ENCODE data around the gene NDUFS8. TPM values are rescaled to one million over a fixed set of nuclear protein-coding genes. Genes with fewer than 3 reads are reported as not detected.

NDUFS8 gene
- total RNA-seq, 1 experiment from 2014 or later: 214 TPM

DNA sequence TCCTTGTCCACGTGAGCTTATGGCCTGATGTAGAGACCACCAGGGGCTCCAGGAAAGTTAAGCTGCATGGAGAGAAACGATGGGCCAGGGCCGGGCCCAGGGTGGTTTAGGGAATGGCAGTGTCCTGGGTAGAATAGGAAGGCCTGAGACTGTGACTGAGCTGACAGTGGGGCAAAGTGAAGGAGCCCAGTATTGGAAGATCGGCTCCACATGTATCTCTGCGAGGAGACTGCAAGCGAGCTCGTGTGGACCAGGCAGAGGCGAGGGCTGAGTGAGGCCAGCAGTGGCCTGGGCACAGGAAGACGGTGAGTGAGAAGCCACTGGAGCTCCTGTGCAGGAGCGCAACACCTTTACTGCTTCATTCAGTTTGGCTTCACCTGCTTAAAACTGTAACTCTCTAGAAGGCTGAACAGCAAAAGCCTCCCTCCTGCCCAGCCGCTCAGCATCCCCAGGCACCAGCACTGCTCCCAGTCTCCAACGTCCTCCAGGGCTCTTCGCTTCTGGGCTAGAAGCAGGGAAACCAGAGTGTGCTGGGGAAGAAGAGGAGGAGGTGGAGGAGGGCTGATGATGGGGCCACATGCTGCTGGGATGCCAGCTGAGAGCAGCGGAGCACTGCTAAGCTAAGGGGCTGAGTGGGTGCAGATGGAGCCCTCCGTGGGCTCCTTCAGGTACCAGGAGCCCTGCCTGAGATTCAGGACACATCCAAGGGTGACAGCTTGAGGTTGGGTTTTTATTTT lies 21.8 kb downstream of the NDUFS8 start:
- H3K4me3 Mint-ChIP-seq: no peak overlapping the region; a peak in 1 of 5 replicates
- H3K27ac Mint-ChIP-seq: peak overlapping the region in 2 of 3 experiments; percentile 68 to 86; a peak in 5 of 7 replicates
- H3K36me3 Mint-ChIP-seq (ENCODE audit: insufficient read depth in 1 of 3, low read depth in 3 of 3): peaks cover 4 to 30% (median 7%) of the 10 kb centered on the region in 3 experiments
- Histone ChIP-seq H3K27ac (ENCODE audit: insufficient read length, low read depth, low read length) (no peak overlapping the region), H3K56ac (ENCODE audit: insufficient read length, low read depth, low read length) (no peak overlapping the region), H3K4me2 (ENCODE audit: insufficient read depth, insufficient read length, low read length) (no peak overlapping the region), H3K9me3 (ENCODE audit: control insufficient read depth, low read depth, low read length) (no peaks in the 10 kb centered on the region), H4K20me1 (ENCODE audit: control insufficient read depth, insufficient read depth, insufficient read length) (peaks cover 2% of the 10 kb centered on the region), H4K91ac (ENCODE audit: insufficient read length, low read depth, low read length) (no peak overlapping the region), H4K8ac (replicated peaks; ENCODE audit: insufficient read length, low read depth, low read length) (no peak overlapping the region), H2BK120ac (ENCODE audit: low read depth, low read length, poor library complexity, severe bottlenecking) (no peak overlapping the region), H3T11ph (ENCODE audit: low read length) (no peak overlapping the region), H4K5ac (ENCODE audit: insufficient read length, low read depth, low read length) (no peak overlapping the region), H2AK5ac (ENCODE audit: insufficient read length, low read length) (no peak overlapping the region), H3K18ac (ENCODE audit: insufficient read length, low read depth, low read length) (no peak overlapping the region), H3K4ac (ENCODE audit: low read depth, low read length) (no peak overlapping the region), H3K4me1 (ENCODE audit: insufficient read depth, low read length) (no peaks in the 10 kb centered on the region), H2BK12ac (ENCODE audit: insufficient read length, low read depth, low read length) (no peak overlapping the region), H3K79me2 (ENCODE audit: insufficient read depth, low read length) (no peaks in the 10 kb centered on the region), H2BK5ac (ENCODE audit: insufficient read length, low read length) (no peak overlapping the region), H3K14ac (ENCODE audit: insufficient read depth, low read length) (no peak overlapping the region), H3K23me2 (ENCODE audit: insufficient read length, low read depth, low read length, poor library complexity, severe bottlenecking) (no peaks in the 10 kb centered on the region), H2BK20ac (ENCODE audit: low read depth, low read length, poor library complexity, severe bottlenecking) (no peak overlapping the region), H3K9ac (ENCODE audit: extremely low read depth, insufficient read length, low read length) (no peak overlapping the region), H3K79me1 (ENCODE audit: insufficient read depth, low read depth, low read length, poor library complexity, severe bottlenecking) (no peaks in the 10 kb centered on the region), H2AFZ (ENCODE audit: low read length) (no peak overlapping the region), H2BK15ac (ENCODE audit: low read depth, low read length) (no peak overlapping the region), H3K27me3 (ENCODE audit: insufficient read depth, low read length) (no peaks in the 10 kb centered on the region), H3K23ac (ENCODE audit: insufficient read length, low read depth, low read length) (no peak overlapping the region)
- no peaks in the 10 kb centered on the region for H3K9me3 Mint-ChIP-seq
- TF ChIP-seq CTCF (conservative IDR thresholded peaks at IDR 0.05): no peak
- H3K27me3 Mint-ChIP-seq (ENCODE audit: low read depth): no peaks in the 10 kb centered on the region; the same call in 1 of the 2 replicates
- peak; percentile 32 for DNase-seq
- no CpG with 5 or more reads among the region's 15 CpGs for WGBS (ENCODE audit: extremely low coverage, insufficient read length, low lambda C conversion rate)
- H3K4me1 Mint-ChIP-seq: peaks cover 6 to 11% of the 10 kb centered on the region in 2 experiments
